SU-DHL-6 (cell line): ENCODE results near the gene KRT8.

Experiments used
- H2AFZ ChIP-seq: fragments of 200-600 bp; sonication (generic); 2 replicates; pipeline ENCODE4 v1.6.1; 2014; ENCODE audit warnings: low read depth, mild to moderate bottlenecking, moderate library complexity, mixed read lengths, antibody characterized with exemption, low read length; ENCODE audit not compliant: severe bottlenecking
- H3F3A ChIP-seq: fragments of 200-600 bp; shearing (Covaris generic); 2 replicates; pipeline ENCODE4 v1.6.0; 2016; ENCODE audit warnings: antibody characterized with exemption, mild to moderate bottlenecking; ENCODE audit not compliant: insufficient read depth
- H3K27ac ChIP-seq: fragments of 200-600 bp; sonication (generic); 2 replicates; pipeline ENCODE4 v1.5.1; 2016; ENCODE audit warnings: low read depth, mild to moderate bottlenecking, low read length, moderate library complexity, mixed read lengths
- H3K27me3 ChIP-seq: fragments of 200-600 bp; sonication (generic), shearing (Covaris generic); 2 replicates; pipeline ENCODE4 v1.6.0; 2014; ENCODE audit warnings: mild to moderate bottlenecking, low read length
- H3K36me3 ChIP-seq: fragments of 200-600 bp; sonication (generic); 2 replicates; pipeline ENCODE4 v1.6.1; 2014; ENCODE audit warnings: mild to moderate bottlenecking, low read length, mixed read lengths
- H3K4me2 ChIP-seq: fragments of 300-600, 200-600 bp; shearing (Covaris generic), sonication (generic); 2 replicates; pipeline ENCODE4 v1.6.0; 2014; ENCODE audit warnings: low read length, low read depth, mild to moderate bottlenecking; ENCODE audit not compliant: poor library complexity, severe bottlenecking
- H3K4me3 ChIP-seq: fragments of 200-600 bp; sonication (generic); 2 replicates; pipeline ENCODE4 v1.5.1; 2014; ENCODE audit warnings: antibody characterized with exemption, low read length, mild to moderate bottlenecking, mixed read lengths; ENCODE audit not compliant: insufficient read depth, poor library complexity, severe bottlenecking
- H3K79me2 ChIP-seq: fragments of 200-600 bp; sonication (generic); 2 replicates; pipeline ENCODE4 v1.6.1; 2014; ENCODE audit warnings: mild to moderate bottlenecking, low read length, moderate library complexity; ENCODE audit not compliant: insufficient read depth
- H3K9ac ChIP-seq: fragments of 200-600 bp; sonication (generic); 2 replicates; pipeline ENCODE4 v1.7.0; 2014; ENCODE audit warnings: mild to moderate bottlenecking, low read length
- H3K9me2 ChIP-seq: fragments of 200-600 bp; sonication (generic); replicated peaks from 2 replicates; pipeline ENCODE4 v1.6.1; 2014; ENCODE audit warnings: low read length; ENCODE audit not compliant: insufficient read depth
- H3K9me3 ChIP-seq: fragments of 200-600 bp; sonication (generic); 2 replicates; pipeline ENCODE4 v1.6.1; 2014; ENCODE audit warnings: low read length, mixed read lengths; ENCODE audit not compliant: insufficient read depth
- H4K20me1 ChIP-seq: fragments of 200-600 bp; sonication (generic); 2 replicates; pipeline ENCODE4 v1.6.1; 2014; ENCODE audit warnings: low read depth, mild to moderate bottlenecking, antibody characterized with exemption, low read length, moderate library complexity, mixed read lengths
- EZH2phosphoT487 ChIP-seq: fragments of 200-600 bp; sonication (generic), shearing (Covaris generic); conservative IDR thresholded peaks from 2 replicates; pipeline ENCODE4 v1.6.1; 2018; ENCODE audit warnings: mild to moderate bottlenecking, antibody characterized with exemption, low read length, moderate library complexity, mixed read lengths
- TF ChIP-seq, protein P1 (sequence below): fragments of 200-600 bp; sonication (generic); IDR thresholded peaks from one replicate; pipeline ENCODE4 v1.5.1; 2017; ENCODE audit warnings: antibody characterized with exemption, mild to moderate bottlenecking, low read length, moderate library complexity; ENCODE audit not compliant: insufficient read depth, poor library complexity, severe bottlenecking

The KRT8 gene

DNA sequence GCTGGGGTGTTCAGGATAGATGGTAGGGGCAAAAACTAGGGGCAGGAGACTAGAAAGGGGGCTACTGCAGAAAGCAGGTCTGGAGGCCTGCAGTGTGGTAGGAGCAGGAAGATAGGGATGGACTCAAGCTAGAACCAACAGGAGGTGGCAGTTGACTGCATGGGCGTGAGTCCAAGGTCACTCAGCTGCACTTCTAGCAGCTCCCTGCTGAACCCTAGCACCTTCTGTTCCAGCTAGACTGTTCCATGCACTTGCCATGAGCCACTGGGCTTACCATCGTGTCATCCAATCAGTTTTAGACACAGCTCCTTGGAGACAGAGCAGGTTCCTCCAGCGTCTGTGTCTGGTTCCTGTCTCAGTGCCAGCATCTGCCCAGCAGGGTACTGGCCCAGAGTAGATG lies 11.3 kb upstream of the KRT8 start:
- Histone ChIP-seq H3K36me3 (no peaks in the 10 kb centered on the region), H2AFZ (no peak overlapping the region), H3K79me2 (no peaks in the 10 kb centered on the region), H3K4me3 (no peak overlapping the region), H4K20me1 (no peaks in the 10 kb centered on the region), H3F3A (no peaks in the 10 kb centered on the region), H3K9ac (no peak overlapping the region), H3K9me3 (no peaks in the 10 kb centered on the region), H3K4me2 (no peak overlapping the region), H3K9me2 (no peaks in the 10 kb centered on the region), H3K27me3 (no peaks in the 10 kb centered on the region), H3K27ac (no peak overlapping the region)
- TF ChIP-seq, protein P1, sequence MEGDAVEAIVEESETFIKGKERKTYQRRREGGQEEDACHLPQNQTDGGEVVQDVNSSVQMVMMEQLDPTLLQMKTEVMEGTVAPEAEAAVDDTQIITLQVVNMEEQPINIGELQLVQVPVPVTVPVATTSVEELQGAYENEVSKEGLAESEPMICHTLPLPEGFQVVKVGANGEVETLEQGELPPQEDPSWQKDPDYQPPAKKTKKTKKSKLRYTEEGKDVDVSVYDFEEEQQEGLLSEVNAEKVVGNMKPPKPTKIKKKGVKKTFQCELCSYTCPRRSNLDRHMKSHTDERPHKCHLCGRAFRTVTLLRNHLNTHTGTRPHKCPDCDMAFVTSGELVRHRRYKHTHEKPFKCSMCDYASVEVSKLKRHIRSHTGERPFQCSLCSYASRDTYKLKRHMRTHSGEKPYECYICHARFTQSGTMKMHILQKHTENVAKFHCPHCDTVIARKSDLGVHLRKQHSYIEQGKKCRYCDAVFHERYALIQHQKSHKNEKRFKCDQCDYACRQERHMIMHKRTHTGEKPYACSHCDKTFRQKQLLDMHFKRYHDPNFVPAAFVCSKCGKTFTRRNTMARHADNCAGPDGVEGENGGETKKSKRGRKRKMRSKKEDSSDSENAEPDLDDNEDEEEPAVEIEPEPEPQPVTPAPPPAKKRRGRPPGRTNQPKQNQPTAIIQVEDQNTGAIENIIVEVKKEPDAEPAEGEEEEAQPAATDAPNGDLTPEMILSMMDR, result no peak
- TF ChIP-seq EZH2phosphoT487, result no peak

DNA sequence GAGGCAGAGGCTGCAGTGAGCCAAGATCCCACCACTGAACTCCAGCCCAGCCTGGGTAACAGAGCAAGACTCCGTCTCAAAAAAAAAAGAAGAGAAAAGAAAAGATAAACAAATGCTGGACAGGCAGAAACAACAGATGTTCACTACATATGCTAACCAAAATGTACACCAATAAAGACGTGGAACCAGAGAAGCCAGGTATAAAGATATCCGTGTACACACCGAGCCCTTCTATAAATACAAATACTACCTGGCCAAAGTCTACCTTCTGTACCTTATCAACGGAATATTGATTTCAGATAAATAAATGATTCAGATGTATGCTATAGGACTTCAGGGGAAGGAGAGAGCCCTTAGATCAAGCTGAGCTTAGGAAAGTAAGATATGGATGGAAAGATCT lies 10.8 kb upstream of the KRT8 start:
- H4K20me1 ChIP-seq, result no peaks in the 10 kb centered on the region

DNA sequence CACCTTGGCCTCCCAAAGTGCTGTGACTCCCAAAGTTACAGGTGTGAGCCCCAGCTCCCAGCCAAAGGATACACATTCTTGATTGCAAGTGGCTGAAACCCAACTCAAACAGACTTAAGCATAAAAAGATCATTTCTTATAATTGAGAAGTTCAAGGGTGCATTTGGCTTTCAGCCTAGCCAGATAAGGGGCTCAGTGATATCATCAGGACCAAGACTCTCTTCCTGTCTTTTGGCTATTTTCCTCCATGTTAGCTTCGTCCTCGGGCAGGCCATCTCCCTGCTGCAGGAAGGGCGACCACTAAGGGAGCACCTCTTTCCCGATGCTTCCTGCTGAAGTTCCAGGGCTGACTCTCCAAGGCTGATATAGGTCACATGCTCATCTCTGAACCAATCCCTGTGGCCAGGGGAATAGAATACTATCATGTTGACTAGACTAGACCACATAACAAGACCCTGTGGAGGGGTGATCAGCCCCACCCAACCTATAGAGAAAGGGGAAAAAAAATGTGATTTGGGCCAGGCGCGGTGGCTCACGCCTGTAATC lies 9.8 kb upstream of the KRT8 start:
- no peaks in the 10 kb centered on the region for H3F3A ChIP-seq
- no peak overlapping the region for H3K27ac ChIP-seq
- H4K20me1 ChIP-seq, result no peaks in the 10 kb centered on the region
- no peaks in the 10 kb centered on the region for H3K79me2 ChIP-seq
- no peak overlapping the region for H3K4me3 ChIP-seq
- H3K9me3 ChIP-seq, result no peaks in the 10 kb centered on the region
- H3K36me3 ChIP-seq, result no peaks in the 10 kb centered on the region
- no peaks in the 10 kb centered on the region for H3K9me2 ChIP-seq
- no peak overlapping the region for H3K9ac ChIP-seq
- no peak overlapping the region for H2AFZ ChIP-seq
- H3K4me2 ChIP-seq, result no peak overlapping the region
- TF ChIP-seq EZH2phosphoT487, result no peak
- TF ChIP-seq, protein P1, result no peak
- no peaks in the 10 kb centered on the region for H3K27me3 ChIP-seq

More for the DNA sequence above, 10.8 kb upstream of the KRT8 start:
- Histone ChIP-seq H3K27me3 (no peaks in the 10 kb centered on the region), H2AFZ (no peak overlapping the region), H3K27ac (no peak overlapping the region), H3K79me2 (no peaks in the 10 kb centered on the region), H3K9ac (no peak overlapping the region), H3F3A (no peaks in the 10 kb centered on the region), H3K36me3 (no peaks in the 10 kb centered on the region), H3K9me2 (no peaks in the 10 kb centered on the region), H3K9me3 (no peaks in the 10 kb centered on the region), H3K4me2 (no peak overlapping the region), H3K4me3 (no peak overlapping the region)
- TF ChIP-seq, protein P1, result no peak
- TF ChIP-seq EZH2phosphoT487, result no peak
